Coronary artery (tissue), 2 donors: ENCODE data around the gene PPP2R5E.
A peak's percentile ranks its signal among the peaks of the same experiment; 100 is the strongest.

Source experiments
- DNase-seq: peaks from one replicate; pipeline ENCODE4 v3.0.0-alpha.2; 2017; ENCODE audit warnings: low spot score
- H3K27ac ChIP-seq, 2 donors: fragments of 200-600 bp; sonication (generic); one replicate each; pipeline ENCODE4 v1.5.1; 2016 to 2019
- H3K4me3 ChIP-seq: fragments of 200-600 bp; sonication (generic); 2 replicates; pipeline ENCODE4 v1.5.1; 2016; ENCODE audit warnings: mild to moderate bottlenecking, moderate library complexity
- CTCF ChIP-seq: fragments of 200-600 bp; sonication (generic); IDR thresholded peaks from one replicate; pipeline ENCODE4 v1.5.1; 2019; ENCODE audit warnings: antibody characterized with exemption

The PPP2R5E gene

GRCh38 chr14:63501429-63501828, 41.7 kb downstream of the PPP2R5E start:
- no peak for DNase-seq
- no peak for TF ChIP-seq CTCF
- H3K27ac ChIP-seq, result no peak overlapping the region
- no peak overlapping the region for H3K4me3 ChIP-seq

- no peak for TF ChIP-seq CTCF
- H3K4me3 ChIP-seq, result no peak overlapping the region
- DNase-seq, result no peak
- peak overlapping the region in 1 of 2 donors; percentile 15 for H3K27ac ChIP-seq
Measured at GRCh38 chr14:63499701-63500250, 43.4 kb downstream of the PPP2R5E start.

- DNase-seq, result no peak
- Histone ChIP-seq H3K27ac (peak overlapping the region; percentile 27 to 40), H3K4me3 (no peak overlapping the region)
- no peak for TF ChIP-seq CTCF
Measured at GRCh38 chr14:63496837-63497400, 46.3 kb downstream of the PPP2R5E start.

- no peak overlapping the region for H3K27ac ChIP-seq
- H3K4me3 ChIP-seq, result no peak overlapping the region
- DNase-seq, result no peak
- no peak for TF ChIP-seq CTCF
Measured at GRCh38 chr14:63493246-63493645, 49.9 kb downstream of the PPP2R5E start.

- Histone ChIP-seq H3K27ac (peak overlapping the region; percentile 9 to 31), H3K4me3 (no peak overlapping the region)
- TF ChIP-seq CTCF, result no peak
- DNase-seq, result no peak
Measured at GRCh38 chr14:63492391-63492790, 50.8 kb downstream of the PPP2R5E start.

GRCh38 chr14:63487724-63488123, 55.5 kb downstream of the PPP2R5E start:
- H3K27ac ChIP-seq, result no peak overlapping the region
- no peak overlapping the region for H3K4me3 ChIP-seq
- no peak for DNase-seq
- TF ChIP-seq CTCF, result no peak

GRCh38 chr14:63486738-63487137, 56.4 kb downstream of the PPP2R5E start:
- no peak for TF ChIP-seq CTCF
- Histone ChIP-seq H3K4me3 (no peak overlapping the region), H3K27ac (no peak overlapping the region)
- DNase-seq, result no peak
